Progenitor cell of endocrine pancreas (in vitro differentiated cells): ENCODE measurements around the gene CCDC158. TPM values are rescaled to one million over a fixed set of nuclear protein-coding genes. Genes with fewer than 3 reads are reported as not detected.

Experiments
- DNase-seq: peaks from one replicate; pipeline ENCODE4 v3.0.0; 2021; ENCODE audit warnings: low spot score; ENCODE audit not compliant: unreplicated experiment
- H3K27ac Mint-ChIP-seq: 2 replicates; pipeline ENCODE4 v1.8.0; 2021; ENCODE audit warnings: mild to moderate bottlenecking, moderate library complexity, mixed read lengths
- H3K27me3 Mint-ChIP-seq: 2 replicates; pipeline ENCODE4 v1.8.0; 2021; ENCODE audit warnings: mixed read lengths
- H3K36me3 Mint-ChIP-seq: 2 replicates; pipeline ENCODE4 v1.8.0; 2022; ENCODE audit warnings: mixed read lengths; ENCODE audit not compliant: insufficient read depth
- H3K4me1 Mint-ChIP-seq: 2 replicates; pipeline ENCODE4 v1.8.0; 2021; ENCODE audit warnings: low read depth, mixed read lengths
- H3K4me3 Mint-ChIP-seq: 2 replicates; pipeline ENCODE4 v1.8.0; 2021; ENCODE audit warnings: low read depth, mild to moderate bottlenecking, moderate library complexity, mixed read lengths
- H3K9me3 Mint-ChIP-seq: 2 replicates; pipeline ENCODE4 v1.8.0; 2021; ENCODE audit warnings: low read depth, mixed read lengths
- CTCF ChIP-seq: fragments of 200-600 bp; sonication (generic); IDR thresholded peaks from one replicate; pipeline ENCODE4 v1.5.0; 2021; ENCODE audit warnings: antibody characterized with exemption, mild to moderate bottlenecking; ENCODE audit not compliant: unreplicated experiment
- total RNA-seq: library from RNA; stranded (reverse); gene quantifications from 2 replicates; pipeline ENCODE4 v1.2.1, GENCODE V29; 2021

CCDC158 gene
- total RNA-seq, 1 donor from 2014 or later, result not detected

- peaks cover 8% of the 10 kb centered on the region for H3K36me3 Mint-ChIP-seq
- peaks cover 22% of the 10 kb centered on the region for H3K9me3 Mint-ChIP-seq
- TF ChIP-seq CTCF, result no peak
- H3K27ac Mint-ChIP-seq, result no peak overlapping the region
- no peak for DNase-seq
- no peak overlapping the region for H3K4me3 Mint-ChIP-seq
- no peaks in the 10 kb centered on the region for H3K27me3 Mint-ChIP-seq
- H3K4me1 Mint-ChIP-seq, result peaks cover 2% of the 10 kb centered on the region
These were observed 107.4 kb downstream of the CCDC158 start for GRCh38 chr4:76313547-76313946.

GRCh38 chr4:76312457-76312856 lies 108.5 kb downstream of the CCDC158 start:
- H3K4me3 Mint-ChIP-seq, result no peak overlapping the region
- peaks cover 16% of the 10 kb centered on the region for H3K9me3 Mint-ChIP-seq
- TF ChIP-seq CTCF, result no peak
- H3K36me3 Mint-ChIP-seq, result peaks cover 8% of the 10 kb centered on the region
- no peak for DNase-seq
- no peak overlapping the region for H3K27ac Mint-ChIP-seq
- H3K4me1 Mint-ChIP-seq, result peaks cover 3% of the 10 kb centered on the region
- no peaks in the 10 kb centered on the region for H3K27me3 Mint-ChIP-seq

GRCh38 chr4:76311896-76312331 lies 109.0 kb downstream of the CCDC158 start:
- no peak for DNase-seq
- no peak overlapping the region for H3K27ac Mint-ChIP-seq

GRCh38 chr4:76310683-76311082 lies 110.3 kb downstream of the CCDC158 start:
- peaks cover 6% of the 10 kb centered on the region for H3K4me1 Mint-ChIP-seq
- no peaks in the 10 kb centered on the region for H3K9me3 Mint-ChIP-seq
- no peak overlapping the region for H3K4me3 Mint-ChIP-seq
- no peaks in the 10 kb centered on the region for H3K27me3 Mint-ChIP-seq
- no peak for DNase-seq
- H3K27ac Mint-ChIP-seq, result no peak overlapping the region
- no peak for TF ChIP-seq CTCF
- peaks cover 4% of the 10 kb centered on the region for H3K36me3 Mint-ChIP-seq

More at GRCh38 chr4:76311896-76312331, 109.0 kb downstream of the CCDC158 start:
- H3K4me3 Mint-ChIP-seq, result no peak overlapping the region
- peaks cover 6% of the 10 kb centered on the region for H3K4me1 Mint-ChIP-seq
- no peaks in the 10 kb centered on the region for H3K27me3 Mint-ChIP-seq
- H3K9me3 Mint-ChIP-seq, result peaks cover 10% of the 10 kb centered on the region
- no peak for TF ChIP-seq CTCF
- peaks cover 7% of the 10 kb centered on the region for H3K36me3 Mint-ChIP-seq

- no peak overlapping the region for H3K4me3 Mint-ChIP-seq
- peaks cover 8% of the 10 kb centered on the region for H3K4me1 Mint-ChIP-seq
- TF ChIP-seq CTCF, result no peak
- DNase-seq, result no peak
- peaks cover 2% of the 10 kb centered on the region for H3K27me3 Mint-ChIP-seq
- H3K9me3 Mint-ChIP-seq, result no peaks in the 10 kb centered on the region
- no peak overlapping the region for H3K27ac Mint-ChIP-seq
- H3K36me3 Mint-ChIP-seq, result peaks cover 4% of the 10 kb centered on the region
These were observed 110.9 kb downstream of the CCDC158 start for GRCh38 chr4:76309939-76310550.
